OCI-LY7 (cell line): ENCODE data around the gene PI4K2A. TPM values are rescaled to one million over a fixed set of nuclear protein-coding genes. Genes with fewer than 3 reads are reported as not detected.

Experiments used
- BruUV-seq: library from RNA; stranded (reverse); fragments of 400-500 nt; replicated peaks from 2 replicates; lab custom pipeline; 2021; lab: Mats Ljungman, UMichigan
- CTCF ChIA-PET: fragments of 300-600 bp; sonication (Branson Sonifier 250); formaldehyde crosslinking; loops from one replicate; lab custom pipeline; 2022; ENCODE audit warnings: antibody characterized with exemption; ENCODE audit not compliant: unreplicated experiment; lab: Charles Lee
- POLR2A ChIA-PET: fragments of 300-600 bp; sonication (Branson Sonifier 250); formaldehyde crosslinking; loops from one replicate; lab custom pipeline; 2022; ENCODE audit warnings: antibody characterized with exemption; lab: Charles Lee
- DNase-seq: peaks from one replicate; pipeline ENCODE4 v3.0.0-alpha.2; 2015; ENCODE audit warnings: low spot score
- H2AFZ ChIP-seq: fragments of 200-600 bp; sonication (generic), shearing (Covaris generic); 2 replicates; pipeline ENCODE4 v1.6.1; 2014; ENCODE audit warnings: mild to moderate bottlenecking, antibody characterized with exemption, low read length, moderate library complexity
- H3K27ac ChIP-seq: fragments of 200-600 bp; sonication (generic); 2 replicates; pipeline ENCODE4 v1.5.1; 2014; ENCODE audit warnings: mixed run types, low read depth, mild to moderate bottlenecking, moderate library complexity, low read length, inconsistent platforms; ENCODE audit not compliant: poor library complexity, severe bottlenecking
- H3K36me3 ChIP-seq: fragments of 200-600 bp; sonication (generic); 2 replicates; pipeline ENCODE4 v1.6.1; 2014; ENCODE audit warnings: mild to moderate bottlenecking, antibody characterized with exemption, low read length, moderate library complexity, mixed read lengths; ENCODE audit not compliant: insufficient read depth
- H3K4me1 ChIP-seq: fragments of 200-600 bp; sonication (generic); 2 replicates; pipeline ENCODE4 v1.5.1; 2014; ENCODE audit warnings: mild to moderate bottlenecking, low read length; ENCODE audit not compliant: insufficient read depth, poor library complexity, severe bottlenecking
- H3K4me2 ChIP-seq: fragments of 200-600 bp; sonication (generic); 2 replicates; pipeline ENCODE4 v1.6.1; 2014; ENCODE audit warnings: mild to moderate bottlenecking, low read length
- H3K4me3 ChIP-seq: fragments of 200-600 bp; sonication (generic); 2 replicates; pipeline ENCODE4 v1.5.1; 2014; ENCODE audit warnings: mild to moderate bottlenecking, low read depth, low read length; ENCODE audit not compliant: poor library complexity, severe bottlenecking
- H3K79me2 ChIP-seq: fragments of 200-600 bp; sonication (generic); 2 replicates; pipeline ENCODE4 v1.6.1; 2016; ENCODE audit warnings: low read depth, mild to moderate bottlenecking, low read length, moderate library complexity, mixed read lengths; ENCODE audit not compliant: insufficient read depth
- H3K9me2 ChIP-seq: fragments of 200-600 bp; sonication (generic); 2 replicates; pipeline ENCODE4 v1.6.1; 2016; ENCODE audit warnings: mild to moderate bottlenecking, low read length, mixed read lengths; ENCODE audit not compliant: insufficient read depth
- H3K9me3 ChIP-seq: fragments of 200-600 bp; sonication (generic); 2 replicates; pipeline ENCODE4 v1.6.1; 2014; ENCODE audit warnings: mild to moderate bottlenecking, mixed run types, low read length, mixed read lengths
- H4K20me1 ChIP-seq: fragments of 200-600 bp; sonication (generic); 2 replicates; pipeline ENCODE4 v1.6.1; 2014; ENCODE audit warnings: mild to moderate bottlenecking, antibody characterized with exemption, low read length, moderate library complexity, mixed read lengths; ENCODE audit not compliant: insufficient read depth
- CTCF ChIP-seq: fragments of 200-600 bp; sonication (generic); conservative IDR thresholded peaks from 2 replicates; pipeline ENCODE4 v1.5.1; 2014; ENCODE audit warnings: mild to moderate bottlenecking, antibody characterized with exemption, low read length, moderate library complexity, mixed read lengths
- EZH2phosphoT487 ChIP-seq: fragments of 200-600 bp; sonication (generic); IDR thresholded peaks from 2 replicates; pipeline ENCODE4 v1.6.1; 2018; ENCODE audit warnings: low read depth, borderline replicate concordance, mild to moderate bottlenecking, mixed run types, antibody characterized with exemption, low read length, moderate library complexity, mixed read lengths
- intact Hi-C: fragments of 100-400 bp; cut with micrococcal nuclease; formaldehyde crosslinking; loops from one replicate; pipeline ENCODE4 v1.10.0; 2022; ENCODE audit not compliant: unreplicated experiment
- total RNA-seq, 2 experiments: library from RNA; depleted of rRNA in 1 of 2; stranded (reverse); fragments of >200 nt in 1 of 2; shearing (Covaris generic) in 1 of 2; gene quantifications; 2 replicates each; pipeline ENCODE4 v1.2.3, GENCODE V29; 2014 to 2022

PI4K2A gene
- total RNA-seq, 2 experiments from 2014 or later = 9.2 to 12.7 TPM

GRCh38 chr10:97724341-97724941 is 84.0 kb downstream of the PI4K2A start:
- BruUV-seq = no TSS peak
- no peaks in the 10 kb centered on the region for H3K36me3 ChIP-seq
- H3K4me1 ChIP-seq = no peaks in the 10 kb centered on the region
- no peak overlapping the region for H2AFZ ChIP-seq
- no peak overlapping the region for H3K4me3 ChIP-seq
- no peaks in the 10 kb centered on the region for H3K9me3 ChIP-seq
- H3K4me2 ChIP-seq = no peak overlapping the region
- H4K20me1 ChIP-seq = no peaks in the 10 kb centered on the region
- ChIA-PET CTCF (no interaction called here), POLR2A (interaction anchor here (0.6 to 1.6 kb wide), 2 partner anchors 12 to 1095 kb away, joined by 5 to 6 read pairs; no protein-coding TSS in a partner anchor)
- no peak overlapping the region for H3K27ac ChIP-seq
- intact Hi-C loops = no loop called here
- TF ChIP-seq EZH2phosphoT487 = no peak
- TF ChIP-seq CTCF = no peak
- no peak for DNase-seq
- H3K9me2 ChIP-seq = no peaks in the 10 kb centered on the region
- H3K79me2 ChIP-seq = no peaks in the 10 kb centered on the region

Other genes with a start within 250 kb of the PI4K2A start
- gene RRP12, start 239.3 kb upstream of the PI4K2A start, total RNA-seq (2014; rRNA removed; shearing (Covaris generic)) = 32.1 and 38.6 TPM in 2 replicates
- gene RRP12, start 239.3 kb upstream of the PI4K2A start, total RNA-seq (2022) = 32.7 and 39.3 TPM in 2 replicates
- gene PGAM1, start 214.5 kb upstream of the PI4K2A start, total RNA-seq (2014; rRNA removed; shearing (Covaris generic)) = 243 and 289 TPM in 2 replicates
- gene PGAM1, start 214.5 kb upstream of the PI4K2A start, total RNA-seq (2022) = 286 and 467 TPM in 2 replicates
- gene EXOSC1, start 194.7 kb upstream of the PI4K2A start, total RNA-seq (2014; rRNA removed; shearing (Covaris generic)) = 46.8 and 59.6 TPM in 2 replicates
- 54.8 and 56.2 TPM in 2 replicates for gene EXOSC1, start 194.7 kb upstream of the PI4K2A start, total RNA-seq (2022)
- gene ZDHHC16, start 194.5 kb upstream of the PI4K2A start, total RNA-seq (2014; rRNA removed; shearing (Covaris generic)) = 28.7 and 31.0 TPM in 2 replicates
- 35.8 and 38.4 TPM in 2 replicates for gene ZDHHC16, start 194.5 kb upstream of the PI4K2A start, total RNA-seq (2022)
- gene MMS19, start 142.2 kb upstream of the PI4K2A start, total RNA-seq (2014; rRNA removed; shearing (Covaris generic)) = 74.4 and 95.7 TPM in 2 replicates
- gene MMS19, start 142.2 kb upstream of the PI4K2A start, total RNA-seq (2022) = 74.8 and 90.3 TPM in 2 replicates
- gene UBTD1, start 141.7 kb upstream of the PI4K2A start, total RNA-seq (2014; rRNA removed; shearing (Covaris generic)) = 1.1 and 1.4 TPM in 2 replicates
- gene UBTD1, start 141.7 kb upstream of the PI4K2A start, total RNA-seq (2022) = 2.0 and 2.2 TPM in 2 replicates
- gene ANKRD2, start 67.9 kb upstream of the PI4K2A start, total RNA-seq (2014; rRNA removed; shearing (Covaris generic)) = not detected in 2 replicates
- gene ANKRD2, start 67.9 kb upstream of the PI4K2A start, total RNA-seq (2022) = not detected in 2 replicates
- not detected in 2 replicates for gene HOGA1, start 56.3 kb upstream of the PI4K2A start, total RNA-seq (2014; rRNA removed; shearing (Covaris generic))
- gene HOGA1, start 56.3 kb upstream of the PI4K2A start, total RNA-seq (2022) = 0.25 TPM in 1 of 2 replicates, not detected in the other
- gene C10orf62, start 51.0 kb upstream of the PI4K2A start, total RNA-seq (2014; rRNA removed; shearing (Covaris generic)) = not detected in 2 replicates
- gene C10orf62, start 51.0 kb upstream of the PI4K2A start, total RNA-seq (2022) = not detected in 2 replicates
- gene MORN4, start 7.2 kb upstream of the PI4K2A start, total RNA-seq (2014; rRNA removed; shearing (Covaris generic)) = 2.4 and 2.9 TPM in 2 replicates
- 5.4 TPM in 2 replicates for gene MORN4, start 7.2 kb upstream of the PI4K2A start, total RNA-seq (2022)
- gene AVPI1, start 46.6 kb downstream of the PI4K2A start, total RNA-seq (2014; rRNA removed; shearing (Covaris generic)) = 2.8 and 4.6 TPM in 2 replicates
- gene AVPI1, start 46.6 kb downstream of the PI4K2A start, total RNA-seq (2022) = 2.1 and 3.2 TPM in 2 replicates
- gene MARVELD1, start 73.1 kb downstream of the PI4K2A start, total RNA-seq (2014; rRNA removed; shearing (Covaris generic)) = not detected in 2 replicates
- gene MARVELD1, start 73.1 kb downstream of the PI4K2A start, total RNA-seq (2022) = 0.13 TPM in 1 of 2 replicates, not detected in the other
- 24.0 and 25.5 TPM in 2 replicates for gene ZFYVE27, start 96.5 kb downstream of the PI4K2A start, total RNA-seq (2014; rRNA removed; shearing (Covaris generic))
- 31.8 and 33.0 TPM in 2 replicates for gene ZFYVE27, start 96.5 kb downstream of the PI4K2A start, total RNA-seq (2022)
- gene SFRP5, start 131.3 kb downstream of the PI4K2A start, total RNA-seq (2014; rRNA removed; shearing (Covaris generic)) = not detected in 2 replicates
- gene SFRP5, start 131.3 kb downstream of the PI4K2A start, total RNA-seq (2022) = not detected in 2 replicates
- gene GOLGA7B, start 209.2 kb downstream of the PI4K2A start, total RNA-seq (2014; rRNA removed; shearing (Covaris generic)) = 0.09 TPM in 1 of 2 replicates, not detected in the other
- 0.08 and 0.15 TPM in 2 replicates for gene GOLGA7B, start 209.2 kb downstream of the PI4K2A start, total RNA-seq (2022)